ENCODE results near the gene CCDC149. TPM values are rescaled to one million over a fixed set of nuclear protein-coding genes. Genes with fewer than 3 reads are reported as not detected.

CCDC149 gene
- total RNA-seq, 4 donors from 2014 or later = 0.91 to 13.9 (median 5.7) TPM

GRCh38 chr4:24843096-24843495 is 69.7 kb downstream of the CCDC149 start:
- H3K36me3 ChIP-seq = no peaks in the 10 kb centered on the region
- WGBS, 2 donors = 34 to 66% methylated on average over 3 of the region's 3 CpGs
- H3K4me1 ChIP-seq = peaks cover 0 to 28% (median 0%) of the 10 kb centered on the region in 3 donors
- H3K9me3 ChIP-seq = no peaks in the 10 kb centered on the region
- no peak for TF ChIP-seq CTCF (IDR thresholded peaks at IDR 0.05)
- TF ChIP-seq POLR2A (IDR thresholded peaks at IDR 0.05) = no peak
- H3K27ac ChIP-seq = no peak overlapping the region
- H3K4me3 ChIP-seq = no peak overlapping the region
- no peak for DNase-seq
- intact Hi-C loops (cut with DNase I) = no loop called here
- no peaks in the 10 kb centered on the region for H3K27me3 ChIP-seq

GRCh38 chr4:24842356-24842755 is 70.5 kb downstream of the CCDC149 start:
- Histone ChIP-seq H3K27me3 (no peaks in the 10 kb centered on the region), H3K4me1 (peaks cover 0 to 35% (median 0%) of the 10 kb centered on the region in 3 donors), H3K36me3 (peaks cover 0 to 7% (median 0%) of the 10 kb centered on the region in 3 donors), H3K27ac (peak overlapping the region in 1 of 4 donors; percentile 15), H3K9me3 (no peaks in the 10 kb centered on the region), H3K4me3 (no peak overlapping the region)
- TF ChIP-seq CTCF (IDR thresholded peaks at IDR 0.05) (no peak), POLR2A (IDR thresholded peaks at IDR 0.05) (no peak)
- no peak for DNase-seq
- WGBS, 2 donors = 78 to 87% methylated on average over 9 of the region's 9 CpGs
- intact Hi-C loops (cut with DNase I) = no loop called here

DNA sequence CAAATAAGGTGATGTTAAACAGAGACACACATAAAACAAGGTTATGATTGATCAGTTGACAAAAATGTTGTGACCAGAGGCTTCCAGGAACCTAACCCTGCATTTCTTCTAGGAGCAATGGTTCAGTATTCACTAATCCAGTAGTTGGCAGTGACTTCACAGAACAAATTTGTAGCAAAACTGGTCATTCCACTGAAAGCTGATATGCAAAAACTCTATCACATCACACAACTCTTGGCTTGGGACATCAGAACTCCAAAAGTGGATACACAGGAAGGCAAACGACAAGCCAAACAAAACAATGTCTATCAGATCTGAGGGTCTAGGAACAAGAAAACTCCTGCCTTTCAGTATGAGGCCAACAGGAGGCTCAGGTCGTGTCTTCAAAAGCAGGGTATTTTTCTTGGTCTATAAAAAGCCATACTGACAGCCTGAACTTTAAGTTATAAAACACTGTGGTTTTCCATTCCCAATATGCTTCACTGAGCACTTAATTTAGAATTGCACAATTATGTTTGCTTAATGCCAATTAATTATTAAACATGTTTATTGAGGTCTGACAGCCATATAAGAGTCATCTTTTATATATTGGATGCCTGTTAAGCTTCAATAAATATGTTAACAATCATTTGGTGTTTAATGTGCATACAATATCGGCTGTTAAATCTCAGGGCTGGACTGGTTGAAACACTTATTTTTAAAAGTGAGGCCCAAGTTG is 71.9 kb downstream of the CCDC149 start:
- no peaks in the 10 kb centered on the region for H3K27me3 ChIP-seq
- H3K36me3 ChIP-seq = peaks cover 0 to 12% (median 0%) of the 10 kb centered on the region in 3 donors
- H3K4me3 ChIP-seq = no peak overlapping the region
- TF ChIP-seq POLR2A (IDR thresholded peaks at IDR 0.05) (no peak), CTCF (IDR thresholded peaks at IDR 0.05) (no peak)
- H3K4me1 ChIP-seq = peaks cover 0 to 38% (median 3%) of the 10 kb centered on the region in 3 donors
- H3K27ac ChIP-seq = peak overlapping the region in 3 of 4 donors; percentile 3 to 19 (median 13)
- no peaks in the 10 kb centered on the region for H3K9me3 ChIP-seq
- intact Hi-C loops (cut with DNase I) = no loop called here
- WGBS, 2 donors = 47% methylated on average over 3 of the region's 3 CpGs
- no peak for DNase-seq

GRCh38 chr4:24840362-24840761 is 72.5 kb downstream of the CCDC149 start:
- peaks cover 0 to 38% (median 3%) of the 10 kb centered on the region in 3 donors for H3K4me1 ChIP-seq
- no peak overlapping the region for H3K4me3 ChIP-seq
- no peaks in the 10 kb centered on the region for H3K9me3 ChIP-seq
- intact Hi-C loops (cut with DNase I) = no loop called here
- TF ChIP-seq CTCF (IDR thresholded peaks at IDR 0.05) = no peak
- WGBS, 2 donors = 84 to 87% methylated on average over 5 of the region's 5 CpGs
- DNase-seq = no peak
- no peaks in the 10 kb centered on the region for H3K27me3 ChIP-seq
- H3K27ac ChIP-seq = no peak overlapping the region
- peaks cover 0 to 12% (median 0%) of the 10 kb centered on the region in 3 donors for H3K36me3 ChIP-seq

DNA sequence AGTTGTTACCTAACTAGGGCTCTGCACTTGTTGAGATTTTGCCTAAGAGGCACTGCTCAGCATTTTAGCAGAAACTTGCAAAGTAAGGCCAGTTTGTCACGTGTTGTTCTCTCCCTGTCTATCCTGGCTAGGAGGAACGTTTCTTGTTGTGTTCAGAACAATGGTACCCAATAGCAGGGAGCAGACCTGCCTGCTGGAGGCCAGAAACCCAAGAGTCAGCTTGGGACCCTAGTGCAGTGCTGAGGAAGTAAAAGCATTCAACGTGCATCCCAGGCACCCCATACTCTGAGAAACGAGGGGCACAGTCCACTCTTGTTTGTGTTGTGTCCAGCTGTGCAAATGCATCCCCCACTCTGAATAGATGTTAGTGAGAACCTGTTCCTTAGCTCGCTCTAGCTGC is 75.1 kb downstream of the CCDC149 start:
- no peak for DNase-seq
- WGBS, 2 donors = 38 to 51% methylated on average over 2 to 5 of the region's 5 CpGs
- H3K27me3 ChIP-seq = no peaks in the 10 kb centered on the region
- H3K9me3 ChIP-seq = no peaks in the 10 kb centered on the region
- no peak for TF ChIP-seq CTCF (IDR thresholded peaks at IDR 0.05)
- TF ChIP-seq POLR2A (IDR thresholded peaks at IDR 0.05) = no peak
- H3K36me3 ChIP-seq = peaks cover 0 to 17% (median 0%) of the 10 kb centered on the region in 3 donors
- intact Hi-C loops (cut with DNase I) = no loop called here
- peaks cover 0 to 30% (median 3%) of the 10 kb centered on the region in 3 donors for H3K4me1 ChIP-seq
- H3K4me3 ChIP-seq = no peak overlapping the region
- H3K27ac ChIP-seq = no peak overlapping the region
